ENCODE results near the gene PCARE. TPM values are rescaled to one million over a fixed set of nuclear protein-coding genes. Genes with fewer than 3 reads are reported as not detected.

Gene PCARE
- total RNA-seq, 1 experiment from 2014 or later = not detected

DNA sequence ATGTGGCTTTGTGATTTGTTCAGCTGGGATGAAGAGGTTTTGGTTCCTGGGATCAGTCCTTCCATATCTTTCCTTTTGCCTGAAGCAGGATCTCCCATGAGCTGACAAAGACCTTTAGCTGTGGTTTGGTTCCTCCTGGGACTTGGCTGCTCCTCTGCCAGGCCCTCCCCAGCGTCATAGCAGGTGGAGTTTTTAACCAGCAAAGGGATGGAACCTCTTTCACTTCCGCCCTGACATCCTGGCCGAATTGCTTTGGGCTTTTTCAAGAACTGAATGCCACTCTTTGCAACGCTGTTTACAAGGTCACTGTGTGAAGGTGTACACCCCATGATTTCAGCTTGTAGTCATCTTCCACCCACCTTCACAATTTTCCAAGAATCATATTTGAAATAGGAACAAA lies 390 bp downstream of the PCARE start (continued):
- TF ChIP-seq, protein P1, sequence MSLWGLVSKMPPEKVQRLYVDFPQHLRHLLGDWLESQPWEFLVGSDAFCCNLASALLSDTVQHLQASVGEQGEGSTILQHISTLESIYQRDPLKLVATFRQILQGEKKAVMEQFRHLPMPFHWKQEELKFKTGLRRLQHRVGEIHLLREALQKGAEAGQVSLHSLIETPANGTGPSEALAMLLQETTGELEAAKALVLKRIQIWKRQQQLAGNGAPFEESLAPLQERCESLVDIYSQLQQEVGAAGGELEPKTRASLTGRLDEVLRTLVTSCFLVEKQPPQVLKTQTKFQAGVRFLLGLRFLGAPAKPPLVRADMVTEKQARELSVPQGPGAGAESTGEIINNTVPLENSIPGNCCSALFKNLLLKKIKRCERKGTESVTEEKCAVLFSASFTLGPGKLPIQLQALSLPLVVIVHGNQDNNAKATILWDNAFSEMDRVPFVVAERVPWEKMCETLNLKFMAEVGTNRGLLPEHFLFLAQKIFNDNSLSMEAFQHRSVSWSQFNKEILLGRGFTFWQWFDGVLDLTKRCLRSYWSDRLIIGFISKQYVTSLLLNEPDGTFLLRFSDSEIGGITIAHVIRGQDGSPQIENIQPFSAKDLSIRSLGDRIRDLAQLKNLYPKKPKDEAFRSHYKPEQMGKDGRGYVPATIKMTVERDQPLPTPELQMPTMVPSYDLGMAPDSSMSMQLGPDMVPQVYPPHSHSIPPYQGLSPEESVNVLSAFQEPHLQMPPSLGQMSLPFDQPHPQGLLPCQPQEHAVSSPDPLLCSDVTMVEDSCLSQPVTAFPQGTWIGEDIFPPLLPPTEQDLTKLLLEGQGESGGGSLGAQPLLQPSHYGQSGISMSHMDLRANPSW (CRISPR knock-in tag; conservative IDR thresholded peaks at IDR 0.05; ENCODE audit: low read depth) = no peak
- TF ChIP-seq FOXJ3 (CRISPR knock-in tag; IDR thresholded peaks at IDR 0.05; ENCODE audit: borderline replicate concordance) = no peak
- no peak for TF ChIP-seq ZNF263 (CRISPR knock-in tag; IDR thresholded peaks at IDR 0.05; ENCODE audit: low read depth)
- TF ChIP-seq AR (CRISPR knock-in tag; IDR thresholded peaks at IDR 0.05) = no peak
- no peak for TF ChIP-seq ZNF532 (CRISPR knock-in tag; IDR thresholded peaks at IDR 0.05; ENCODE audit: borderline replicate concordance)
- TF ChIP-seq, protein P2, sequence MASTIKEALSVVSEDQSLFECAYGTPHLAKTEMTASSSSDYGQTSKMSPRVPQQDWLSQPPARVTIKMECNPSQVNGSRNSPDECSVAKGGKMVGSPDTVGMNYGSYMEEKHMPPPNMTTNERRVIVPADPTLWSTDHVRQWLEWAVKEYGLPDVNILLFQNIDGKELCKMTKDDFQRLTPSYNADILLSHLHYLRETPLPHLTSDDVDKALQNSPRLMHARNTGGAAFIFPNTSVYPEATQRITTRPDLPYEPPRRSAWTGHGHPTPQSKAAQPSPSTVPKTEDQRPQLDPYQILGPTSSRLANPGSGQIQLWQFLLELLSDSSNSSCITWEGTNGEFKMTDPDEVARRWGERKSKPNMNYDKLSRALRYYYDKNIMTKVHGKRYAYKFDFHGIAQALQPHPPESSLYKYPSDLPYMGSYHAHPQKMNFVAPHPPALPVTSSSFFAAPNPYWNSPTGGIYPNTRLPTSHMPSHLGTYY (CRISPR knock-in tag; IDR thresholded peaks at IDR 0.05) = no peak
- TF ChIP-seq ELF4 (CRISPR knock-in tag; IDR thresholded peaks at IDR 0.05; ENCODE audit: low read depth) = no peak
- no peak for TF ChIP-seq OVOL2 (CRISPR knock-in tag; IDR thresholded peaks at IDR 0.05; ENCODE audit: borderline replicate concordance)

GRCh38 chr2:29072971-29073725 lies 1.2 kb downstream of the PCARE start:
- Mint-ChIP-seq H3K9me3 (peaks cover 6% of the 10 kb centered on the region; the same call in 1 of the 2 replicates), H3K27ac (no peak overlapping the region), H3K4me1 (no peaks in the 10 kb centered on the region; the same call in 1 of the 2 replicates), H3K36me3 (no peaks in the 10 kb centered on the region), H3K4me3 (no peak overlapping the region), H3K27me3 (ENCODE audit: low read depth) (no peaks in the 10 kb centered on the region)
- DNase-seq (ENCODE audit: low spot score) (no peak), ATAC-seq (no peak)
- ChIA-PET POLR2A (no interaction called here), CTCF (no interaction called here)
- TF ChIP-seq SMAD4 (CRISPR knock-in tag; IDR thresholded peaks at IDR 0.05) (no peak), HMGA2 (CRISPR knock-in tag; IDR thresholded peaks at IDR 0.05) (no peak), ESRRA (CRISPR knock-in tag; IDR thresholded peaks at IDR 0.05; ENCODE audit: borderline replicate concordance) (no peak), ELF4 (CRISPR knock-in tag; IDR thresholded peaks at IDR 0.05; ENCODE audit: low read depth) (no peak), ZNF425 (CRISPR knock-in tag; conservative IDR thresholded peaks at IDR 0.05) (no peak), ZNF263 (CRISPR knock-in tag; IDR thresholded peaks at IDR 0.05; ENCODE audit: low read depth) (no peak), PRDM15 (CRISPR knock-in tag; IDR thresholded peaks at IDR 0.05) (no peak), FOXK1 (CRISPR knock-in tag; IDR thresholded peaks at IDR 0.05) (no peak), GABPB1 (CRISPR knock-in tag; IDR thresholded peaks at IDR 0.05) (no peak)
